Effector memory CD4-positive, alpha-beta T cell (primary cell): ENCODE measurements around the gene CARD14.

Source experiments
- DNase-seq, 3 donors: peaks; one replicate each; pipeline ENCODE4 v3.0.0-alpha.2; 2020
- H3K27ac ChIP-seq: 2 replicates; pipeline ENCODE4 v1.7.0; 2013; ENCODE audit warnings: mild to moderate bottlenecking, low read length, moderate library complexity; ENCODE audit not compliant: insufficient read depth, poor library complexity, severe bottlenecking
- H3K27me3 ChIP-seq: replicated peaks from 2 replicates; pipeline ENCODE4 v1.7.0; 2013; ENCODE audit warnings: mild to moderate bottlenecking, low read length; ENCODE audit not compliant: insufficient read depth, control insufficient read depth, poor library complexity, severe bottlenecking
- H3K36me3 ChIP-seq: 2 replicates; pipeline ENCODE4 v1.7.0; 2013; ENCODE audit warnings: mild to moderate bottlenecking, low read length, moderate library complexity; ENCODE audit not compliant: control insufficient read depth, insufficient read depth
- H3K4me1 ChIP-seq: 2 replicates; pipeline ENCODE4 v1.7.0; 2013; ENCODE audit warnings: low read length, mild to moderate bottlenecking; ENCODE audit not compliant: control insufficient read depth, insufficient read depth, poor library complexity, severe bottlenecking
- H3K4me3 ChIP-seq: 2 replicates; pipeline ENCODE4 v1.7.0; 2013; ENCODE audit warnings: low read length, low read depth, mild to moderate bottlenecking; ENCODE audit not compliant: insufficient read depth, poor library complexity, severe bottlenecking
- H3K9me3 ChIP-seq: 2 replicates; pipeline ENCODE4 v1.7.0; 2013; ENCODE audit warnings: mild to moderate bottlenecking, low read length, moderate library complexity; ENCODE audit not compliant: control insufficient read depth
- total RNA-seq, 3 donors: gene quantifications; one replicate each; lab custom pipeline; 2026; lab: John Stamatoyannopoulos, UW

Gene CARD14
- 0 to 0.26 (median 0) reads per million in 3 donors for total RNA-seq

- Histone ChIP-seq H3K4me1 (no peaks in the 10 kb centered on the region), H3K27me3 (no peaks in the 10 kb centered on the region), H3K27ac (no peak within 1 kb of the TSS), H3K36me3 (no peaks in the 10 kb centered on the region), H3K4me3 (no peak within 1 kb of the TSS), H3K9me3 (no peaks in the 10 kb centered on the region)
- no peak for DNase-seq
Observed at GRCh38 chr17:80169784-80170500, at the start of gene CARD14. Gene CARD14 (plus strand): TSS chr17:80170030. CDS start chr17:80181439, 11,409 bp downstream.

GRCh38 chr17:80122026-80122575 lies 47.7 kb upstream of the CARD14 start:
- Histone ChIP-seq H3K36me3 (no peaks in the 10 kb centered on the region), H3K27me3 (peaks cover 4% of the 10 kb centered on the region), H3K27ac (no peak overlapping the region), H3K4me1 (no peaks in the 10 kb centered on the region), H3K4me3 (no peak overlapping the region), H3K9me3 (no peaks in the 10 kb centered on the region)
- DNase-seq: no peak

- Histone ChIP-seq H3K27ac (no peak overlapping the region), H3K4me3 (no peak overlapping the region), H3K27me3 (peaks cover 4% of the 10 kb centered on the region), H3K9me3 (no peaks in the 10 kb centered on the region), H3K4me1 (no peaks in the 10 kb centered on the region), H3K36me3 (no peaks in the 10 kb centered on the region)
- DNase-seq: no peak
Observed at GRCh38 chr17:80122926-80123505, 46.8 kb upstream of the CARD14 start.

- H3K27ac ChIP-seq: no peak overlapping the region
- DNase-seq: no peak
- H3K4me1 ChIP-seq: no peaks in the 10 kb centered on the region
- H3K27me3 ChIP-seq: peaks cover 4% of the 10 kb centered on the region
- H3K9me3 ChIP-seq: no peaks in the 10 kb centered on the region
- no peak overlapping the region for H3K4me3 ChIP-seq
- no peaks in the 10 kb centered on the region for H3K36me3 ChIP-seq
Observed at GRCh38 chr17:80123791-80124190, 46.0 kb upstream of the CARD14 start.

- H3K4me1 ChIP-seq: no peaks in the 10 kb centered on the region
- DNase-seq: no peak
- no peak overlapping the region for H3K4me3 ChIP-seq
- no peaks in the 10 kb centered on the region for H3K36me3 ChIP-seq
- H3K27ac ChIP-seq: no peak overlapping the region
- H3K27me3 ChIP-seq: peaks cover 4% of the 10 kb centered on the region
- H3K9me3 ChIP-seq: no peaks in the 10 kb centered on the region
Observed at GRCh38 chr17:80124351-80124981, 45.4 kb upstream of the CARD14 start.

GRCh38 chr17:80125656-80126448 lies 44.0 kb upstream of the CARD14 start:
- no peaks in the 10 kb centered on the region for H3K9me3 ChIP-seq
- H3K36me3 ChIP-seq: no peaks in the 10 kb centered on the region
- H3K27me3 ChIP-seq: peaks cover 4% of the 10 kb centered on the region
- no peak for DNase-seq
- H3K4me1 ChIP-seq: no peaks in the 10 kb centered on the region
- H3K4me3 ChIP-seq: no peak overlapping the region
- H3K27ac ChIP-seq: no peak overlapping the region

GRCh38 chr17:80126449-80126715 lies 43.4 kb upstream of the CARD14 start:
- no peak for DNase-seq
- Histone ChIP-seq H3K27me3 (peaks cover 4% of the 10 kb centered on the region), H3K9me3 (no peaks in the 10 kb centered on the region)

GRCh38 chr17:80129006-80129565 lies 40.7 kb upstream of the CARD14 start:
- peaks cover 4% of the 10 kb centered on the region for H3K27me3 ChIP-seq
- no peaks in the 10 kb centered on the region for H3K9me3 ChIP-seq
- DNase-seq: no peak
- H3K4me3 ChIP-seq: no peak overlapping the region
- peaks cover 14% of the 10 kb centered on the region for H3K36me3 ChIP-seq
- H3K4me1 ChIP-seq: no peaks in the 10 kb centered on the region
- H3K27ac ChIP-seq: no peak overlapping the region

More at GRCh38 chr17:80126449-80126715, 43.4 kb upstream of the CARD14 start:
- no peaks in the 10 kb centered on the region for H3K36me3 ChIP-seq
- H3K27ac ChIP-seq: no peak overlapping the region
- no peak overlapping the region for H3K4me3 ChIP-seq
- no peaks in the 10 kb centered on the region for H3K4me1 ChIP-seq

GRCh38 chr17:80130992-80131391 lies 38.8 kb upstream of the CARD14 start:
- H3K27ac ChIP-seq: no peak overlapping the region
- H3K9me3 ChIP-seq: no peaks in the 10 kb centered on the region
- H3K36me3 ChIP-seq: peaks cover 28% of the 10 kb centered on the region
- DNase-seq: no peak
- H3K27me3 ChIP-seq: no peaks in the 10 kb centered on the region
- no peaks in the 10 kb centered on the region for H3K4me1 ChIP-seq
- no peak overlapping the region for H3K4me3 ChIP-seq
